HG02571 (cell line): ENCODE measurements around the gene TOLLIP.
"Not testable (repeated sequence)": the region's sequence is repeated elsewhere in the genome, so short reads cannot be mapped to it uniquely, and the experiment has no call there.

ENCODE experiments used
- ATAC-seq: cut with Tn5 transposase; IDR thresholded peaks from one replicate; pipeline ENCODE4 v1.9.1; 2021; ENCODE audit warnings: mild to moderate bottlenecking, moderate library complexity; ENCODE audit not compliant: unreplicated experiment

The TOLLIP gene

DNA sequence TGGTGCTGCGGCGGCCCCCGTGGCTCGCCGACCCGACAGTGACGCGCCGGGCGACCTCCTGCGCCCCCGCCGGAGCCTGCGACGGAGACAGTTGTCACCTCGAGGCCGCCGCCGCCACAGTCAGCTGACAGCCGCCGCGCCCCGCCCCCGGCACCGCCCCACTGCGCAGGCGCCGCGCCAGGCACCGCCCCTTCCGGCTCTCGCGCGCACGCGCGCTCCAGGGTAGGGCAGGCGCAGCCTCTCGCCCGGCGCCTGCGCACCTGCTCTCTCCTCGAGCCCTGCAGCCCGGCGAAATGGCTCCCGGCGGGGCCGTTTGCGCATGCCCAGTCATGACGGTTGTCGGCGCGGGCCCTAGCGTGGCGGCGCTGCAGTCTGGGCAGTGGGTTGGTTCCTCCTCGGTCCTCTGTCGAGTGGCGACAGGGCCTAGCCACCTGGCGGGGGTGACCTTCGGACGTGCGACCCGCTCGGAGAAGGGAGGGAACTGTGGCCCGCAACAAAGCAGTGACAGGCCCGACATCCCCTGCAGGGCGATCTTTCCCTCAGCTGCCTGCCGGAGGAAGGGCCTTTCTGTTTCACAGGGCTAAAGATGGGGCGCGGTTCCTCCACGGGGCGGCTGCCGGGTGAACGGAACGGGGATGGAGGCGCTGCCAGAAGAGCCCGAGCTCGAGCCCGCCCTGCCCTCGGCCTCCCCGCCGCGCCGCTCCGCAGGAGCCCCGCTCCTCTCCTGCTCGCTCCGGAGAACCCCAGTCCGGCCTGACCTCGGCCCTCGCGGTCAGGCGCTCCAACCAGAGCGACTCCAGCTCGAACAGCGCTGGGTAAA, at the start of gene TOLLIP:
Gene TOLLIP (minus strand): TSS at position 135 of the 820 bp plus-strand sequence. CDS start 134 bp downstream, at position 1.
- ATAC-seq: peak; percentile 71

DNA sequence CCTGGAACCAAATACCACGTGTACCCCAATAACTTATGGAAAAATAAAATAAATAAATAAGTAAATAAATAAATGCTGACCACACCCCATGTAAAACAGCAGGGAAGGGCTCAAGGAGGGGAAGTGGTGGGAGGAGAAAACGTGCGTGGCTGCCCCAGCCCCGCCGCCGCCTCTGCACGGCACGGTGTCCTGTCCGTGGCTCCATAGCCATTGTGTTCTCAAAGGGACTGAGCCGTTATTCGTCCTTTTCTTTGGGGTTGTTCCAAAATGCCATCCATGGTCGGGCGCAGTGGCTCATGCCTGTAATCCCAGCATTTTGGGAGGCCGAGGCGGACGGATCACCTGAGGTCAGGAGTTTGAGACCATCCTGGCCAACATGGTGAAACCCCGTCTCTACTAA, 49.5 kb upstream of the TOLLIP start:
- not testable (repeated sequence) for ATAC-seq

DNA sequence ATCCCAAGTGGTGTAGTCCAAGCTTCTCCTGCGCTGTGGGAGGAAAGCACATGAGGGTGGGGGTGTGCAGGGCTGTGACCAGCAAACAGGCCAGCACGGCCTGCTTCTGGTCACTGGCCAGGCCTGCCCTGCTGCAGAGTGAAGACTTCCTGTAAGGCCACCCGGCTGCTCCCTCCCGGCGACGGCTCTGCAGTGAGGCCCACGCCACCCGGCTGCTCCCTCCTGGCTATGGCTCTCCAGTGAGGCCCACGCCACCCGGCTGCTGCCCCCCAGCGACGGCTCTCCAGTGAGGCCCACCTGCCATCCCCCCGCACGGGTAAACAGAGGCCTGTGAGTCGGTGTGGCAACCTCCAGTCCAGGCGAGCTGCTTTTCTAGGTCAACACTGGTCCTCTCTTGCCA, 48.9 kb upstream of the TOLLIP start:
- no peak for ATAC-seq

DNA sequence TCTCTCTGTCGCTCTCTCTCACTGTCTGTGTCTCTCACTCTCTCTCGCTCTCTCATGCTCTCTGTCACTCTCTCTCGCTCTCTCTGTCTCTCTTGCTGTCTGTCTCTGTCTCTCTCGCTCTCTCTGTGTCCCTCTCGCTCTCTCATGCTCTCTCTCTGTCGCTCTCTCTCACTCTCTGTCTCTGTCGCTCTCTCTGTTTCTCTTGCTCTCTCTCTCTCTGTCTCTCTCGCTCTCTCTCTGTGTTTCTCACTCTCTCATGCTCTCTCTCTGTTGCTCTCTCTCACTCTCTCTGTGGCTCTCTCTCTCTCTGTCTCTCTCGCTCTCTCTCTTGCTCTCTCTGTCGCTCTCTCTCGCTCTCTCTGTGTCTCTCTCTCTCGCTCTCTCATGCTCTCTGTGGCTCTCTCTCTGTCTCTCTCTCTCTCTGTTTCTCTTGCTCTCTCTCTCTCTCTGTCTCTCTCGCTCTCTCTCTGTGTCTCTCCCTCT, 47.1 kb upstream of the TOLLIP start:
- no peak for ATAC-seq

DNA sequence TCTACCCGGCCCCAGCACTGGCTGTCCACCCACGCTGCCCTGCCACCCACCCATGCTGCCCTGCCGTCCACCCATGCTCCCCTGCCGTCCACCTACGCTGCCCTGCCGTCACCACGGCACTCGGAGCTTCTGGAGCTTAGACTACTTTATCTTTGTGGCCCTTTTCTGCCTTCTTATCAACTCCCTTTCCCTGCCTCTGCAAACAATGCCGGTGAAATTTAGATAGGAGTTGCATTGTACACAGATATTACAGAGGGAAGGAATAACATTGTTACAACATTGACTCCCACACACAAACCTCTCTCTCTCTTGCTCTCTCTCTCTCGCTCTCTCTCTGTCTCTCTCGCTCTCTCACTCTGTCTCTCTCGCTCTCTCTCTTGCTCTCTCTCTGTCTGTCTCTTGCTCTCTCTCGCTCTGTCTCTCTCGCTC, 46.6 kb upstream of the TOLLIP start:
- no peak for ATAC-seq

DNA sequence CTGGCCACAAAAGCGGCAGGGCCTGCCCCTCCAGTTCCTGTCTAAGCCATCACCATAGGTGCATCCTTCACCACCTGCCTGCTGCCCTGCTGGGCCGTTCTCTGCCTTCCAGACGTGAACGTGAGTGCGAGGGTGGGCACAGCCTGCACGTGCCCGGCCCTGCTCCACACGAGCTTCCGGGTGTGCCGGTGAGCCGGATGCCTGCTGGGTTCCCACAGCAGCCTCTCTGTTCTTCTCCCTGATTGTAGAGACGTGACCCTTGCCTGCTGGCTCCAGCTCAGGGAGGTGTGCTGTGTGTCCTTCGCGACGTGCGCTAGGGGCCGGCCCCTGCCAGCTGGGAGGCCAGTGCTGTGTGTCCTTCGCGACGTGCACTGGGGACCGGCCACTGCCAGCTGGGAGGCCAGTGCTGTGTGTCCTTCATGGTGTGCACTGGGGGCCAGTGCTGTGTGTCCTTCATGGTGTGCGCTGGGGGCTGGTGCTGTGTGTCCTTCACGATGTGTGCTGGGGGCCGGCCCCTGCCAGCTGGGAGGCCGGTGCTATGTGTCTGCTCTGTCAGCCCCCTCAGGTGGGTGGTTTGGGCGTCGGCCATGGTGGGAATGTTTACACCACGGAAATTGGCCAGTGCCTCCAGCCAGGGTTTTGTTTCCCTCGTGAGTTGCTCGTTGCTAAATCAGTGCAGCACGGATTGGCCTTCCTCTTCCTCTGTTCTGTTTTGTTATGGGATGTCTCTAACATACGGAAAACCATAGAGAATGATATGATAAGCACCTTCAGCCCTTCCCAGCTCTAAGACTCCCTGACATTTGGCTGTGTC, 44.9 kb upstream of the TOLLIP start:
- ATAC-seq: no peak

DNA sequence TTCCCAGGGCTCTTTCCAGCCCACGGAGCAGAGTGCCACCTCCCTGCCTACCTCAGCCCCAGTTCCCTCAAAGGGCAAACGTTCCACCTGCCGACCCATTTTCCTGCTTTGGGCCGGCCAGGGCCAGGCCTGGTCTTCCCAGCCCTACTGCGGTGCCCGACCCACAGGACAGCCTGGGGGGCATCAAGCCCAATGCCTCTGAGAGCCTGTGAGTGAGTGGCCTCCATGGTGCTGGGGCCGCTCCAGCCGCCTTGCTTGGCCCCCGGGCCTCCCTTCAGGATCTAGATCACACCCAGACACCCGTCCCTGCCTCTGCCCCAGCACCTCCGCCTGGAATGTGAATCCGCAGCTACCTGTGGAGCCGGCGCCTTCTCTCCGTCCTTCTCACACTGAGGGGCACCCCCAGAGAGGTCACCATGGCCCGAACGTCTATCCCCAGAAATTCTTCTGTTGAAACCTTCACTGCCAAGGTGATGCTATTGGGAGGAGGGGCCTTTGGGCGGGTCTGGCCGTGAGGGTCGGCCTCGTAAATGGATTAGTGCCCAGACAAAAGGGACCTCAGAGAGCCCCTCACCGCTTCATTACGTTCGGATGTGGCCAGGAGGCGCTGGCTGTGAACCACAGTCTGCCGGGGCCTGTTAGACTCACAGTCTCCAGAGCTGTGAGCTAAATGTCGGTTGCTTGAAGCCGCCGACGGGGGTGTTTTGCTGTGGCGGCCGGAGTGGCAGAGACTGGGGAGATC, 44.1 kb upstream of the TOLLIP start:
- no peak for ATAC-seq

DNA sequence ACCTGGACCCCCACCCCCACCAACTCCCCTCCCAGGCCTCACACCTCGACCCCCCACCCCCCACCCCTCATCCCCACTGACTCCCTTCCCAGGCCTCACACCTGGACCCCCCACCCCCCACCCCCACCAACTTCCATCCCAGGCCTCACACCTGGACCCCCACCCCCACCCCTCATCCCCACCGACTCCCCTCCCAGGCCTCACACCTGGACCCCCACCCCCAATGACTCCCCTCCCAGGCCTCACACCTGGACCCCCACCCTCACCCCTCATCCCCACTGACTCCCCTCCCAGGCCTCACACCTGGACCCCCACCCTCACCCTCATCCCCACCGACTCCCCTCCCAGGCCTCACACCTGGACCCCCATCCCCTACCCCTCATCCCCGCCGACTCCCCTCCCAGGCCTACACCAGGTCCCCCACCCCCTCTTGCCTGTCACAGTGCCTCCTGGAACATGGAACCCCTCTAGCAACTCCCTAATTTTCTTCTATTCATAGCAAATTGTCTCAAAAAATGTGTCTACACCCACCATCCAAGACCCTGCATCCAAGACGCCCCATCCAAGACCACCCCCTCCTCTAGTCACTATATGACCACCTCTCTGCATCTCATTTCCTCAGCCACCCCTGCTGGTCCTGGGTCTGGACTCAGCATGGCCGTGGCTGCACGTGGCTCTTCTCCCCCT, 43.4 kb upstream of the TOLLIP start:
- ATAC-seq: no peak

DNA sequence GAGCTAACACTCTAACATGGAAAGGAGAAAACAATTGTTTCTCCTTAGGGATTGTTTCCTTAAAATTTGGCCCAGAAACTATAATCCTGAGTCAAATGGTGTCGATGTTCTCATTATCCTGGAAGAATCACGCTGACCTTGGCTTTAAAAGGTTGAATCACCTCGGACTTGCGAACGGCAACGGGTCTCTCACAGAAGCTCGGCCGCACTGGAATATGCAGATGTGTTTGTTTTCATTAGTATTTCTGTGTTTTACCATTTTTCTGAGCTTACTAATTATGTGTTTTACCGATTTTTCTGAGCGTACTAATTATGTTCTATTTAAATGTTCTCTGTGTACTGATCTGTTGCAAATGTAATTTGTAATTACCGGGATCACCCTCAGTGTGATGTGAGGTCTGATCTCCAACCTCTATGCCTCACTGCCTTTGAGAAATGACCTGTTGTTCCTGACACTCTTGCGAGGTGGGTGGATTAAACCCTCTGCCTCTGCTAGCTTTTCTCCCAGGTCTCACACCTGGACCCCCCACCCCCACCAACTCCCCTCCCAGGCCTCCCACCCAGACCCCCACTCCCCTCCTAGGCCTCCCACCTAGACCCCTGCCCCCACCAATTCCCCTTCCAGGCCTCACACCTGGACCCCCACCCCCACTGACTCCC, 42.0 kb upstream of the TOLLIP start:
- ATAC-seq: no peak

DNA sequence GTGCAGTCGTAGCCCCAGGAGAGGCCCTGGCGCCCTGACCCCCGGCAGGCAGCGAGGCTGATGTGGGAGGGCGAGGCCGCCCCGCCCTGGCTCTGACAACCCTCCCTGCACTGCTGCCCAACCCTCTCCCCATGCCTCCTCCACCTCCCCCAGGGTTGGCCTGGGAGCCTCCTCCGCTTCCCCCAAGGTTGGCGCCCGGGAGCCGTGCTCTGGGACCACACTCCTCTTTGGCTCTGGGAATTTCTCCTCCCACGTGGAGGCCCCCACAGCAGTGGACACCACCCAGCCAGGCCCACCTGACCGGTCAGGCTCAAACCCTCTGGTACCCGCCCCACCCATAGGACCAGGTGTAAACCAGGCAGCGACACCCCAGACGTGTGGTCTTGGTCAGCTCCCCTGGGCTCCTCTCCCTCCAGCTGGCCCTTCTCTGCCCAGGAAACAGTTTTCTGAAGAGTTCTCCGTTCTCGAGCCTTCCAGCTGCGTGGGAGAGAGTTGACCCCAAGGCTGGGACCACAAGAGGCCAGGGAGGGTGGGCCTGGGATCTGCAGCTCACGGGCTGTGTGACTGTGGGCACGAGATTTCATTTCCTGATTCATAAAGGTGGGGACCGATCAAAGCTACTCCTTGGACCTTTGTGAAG, 40.8 kb upstream of the TOLLIP start:
- ATAC-seq: no peak

DNA sequence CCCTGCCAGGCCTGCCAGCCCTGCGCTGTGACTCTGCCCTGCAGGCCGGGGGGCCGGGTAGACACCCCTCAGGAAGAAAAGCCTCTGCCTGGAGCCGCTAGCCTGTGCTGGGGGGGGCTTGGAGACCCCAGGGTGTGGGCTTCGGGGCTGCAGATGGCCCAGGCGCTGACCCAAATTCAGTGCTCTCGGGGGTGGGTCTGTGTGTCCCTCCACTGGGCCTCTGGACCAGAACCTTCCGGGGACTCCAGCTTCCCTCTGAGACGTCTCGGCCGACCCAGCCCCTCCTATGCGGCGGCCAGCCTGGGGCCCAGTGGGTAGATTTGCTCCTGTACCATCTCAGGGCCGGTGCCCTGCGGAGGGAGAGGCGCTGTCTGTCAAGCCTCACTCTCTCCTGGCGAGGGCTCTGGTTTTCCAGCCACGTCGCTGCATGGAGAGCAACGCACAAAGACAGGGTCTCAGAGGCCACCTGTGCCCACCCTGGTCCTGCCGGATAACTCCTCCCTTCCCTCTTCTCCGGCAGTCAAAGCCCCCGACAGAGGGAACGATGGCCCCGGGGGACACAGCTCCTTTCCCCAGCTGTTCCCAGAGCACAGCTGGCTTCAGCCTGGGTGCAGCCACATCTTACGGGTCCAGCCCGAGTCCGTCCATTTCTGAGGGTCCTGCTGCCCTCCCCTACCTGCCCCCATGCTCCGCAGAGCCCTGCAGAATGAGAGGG, 40.1 kb upstream of the TOLLIP start:
- no peak for ATAC-seq

DNA sequence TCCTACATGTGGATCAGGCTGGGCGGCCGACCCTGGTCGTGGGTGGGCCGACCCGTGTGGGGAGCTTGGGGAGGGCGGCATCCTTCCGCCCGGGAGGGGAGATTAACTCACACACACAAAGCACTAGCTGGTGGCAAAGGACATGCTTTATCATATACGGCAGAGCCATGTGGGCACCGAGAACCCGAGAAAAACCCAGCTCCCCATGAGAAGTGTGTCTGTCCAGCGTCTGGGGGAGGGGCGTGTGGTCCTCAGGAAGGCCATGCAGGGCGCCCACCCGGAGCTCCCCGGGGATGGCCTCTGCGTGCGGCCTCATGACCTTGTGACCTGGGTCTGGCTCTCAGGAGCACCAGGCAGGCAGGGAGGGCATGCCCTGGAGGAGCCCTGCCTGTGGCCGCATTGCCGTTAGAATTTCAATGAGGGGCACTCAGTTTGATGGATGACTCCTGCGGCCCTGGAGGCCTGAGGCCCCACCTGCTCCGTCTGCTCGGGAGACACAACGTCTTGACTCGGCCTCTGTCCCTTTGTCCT, 39.4 kb upstream of the TOLLIP start:
- ATAC-seq: no peak

DNA sequence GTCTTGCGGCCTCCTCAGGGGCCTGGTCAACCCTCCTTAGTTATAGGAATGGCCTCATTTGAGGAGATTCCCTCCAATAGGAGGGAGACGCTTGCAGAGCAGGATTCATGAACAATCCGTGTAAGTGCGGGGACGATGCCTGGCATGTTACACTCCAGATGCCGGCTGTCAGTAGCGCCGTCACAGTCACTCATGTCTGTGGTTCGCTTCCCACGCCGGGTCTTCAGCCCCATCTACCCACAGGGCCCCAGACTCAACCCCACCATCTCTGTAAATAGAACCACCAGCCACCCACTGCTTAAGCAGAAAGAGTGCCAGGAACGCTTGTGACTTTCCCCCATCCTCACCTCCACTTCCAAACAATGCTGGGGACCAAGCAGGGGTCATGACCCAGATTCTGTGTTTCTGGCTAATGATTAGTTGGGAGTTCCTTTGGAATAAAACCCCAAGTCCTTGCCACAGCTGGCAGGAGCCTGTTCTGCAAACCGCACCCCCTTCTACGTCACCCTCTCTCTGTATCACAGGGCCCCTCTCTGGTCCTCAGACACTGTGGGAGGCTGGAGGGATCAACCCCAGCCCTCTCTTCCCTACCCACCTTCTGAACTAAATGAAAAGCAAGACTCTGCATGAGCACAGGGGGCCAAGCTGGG, 38.8 kb upstream of the TOLLIP start:
- ATAC-seq: no peak

DNA sequence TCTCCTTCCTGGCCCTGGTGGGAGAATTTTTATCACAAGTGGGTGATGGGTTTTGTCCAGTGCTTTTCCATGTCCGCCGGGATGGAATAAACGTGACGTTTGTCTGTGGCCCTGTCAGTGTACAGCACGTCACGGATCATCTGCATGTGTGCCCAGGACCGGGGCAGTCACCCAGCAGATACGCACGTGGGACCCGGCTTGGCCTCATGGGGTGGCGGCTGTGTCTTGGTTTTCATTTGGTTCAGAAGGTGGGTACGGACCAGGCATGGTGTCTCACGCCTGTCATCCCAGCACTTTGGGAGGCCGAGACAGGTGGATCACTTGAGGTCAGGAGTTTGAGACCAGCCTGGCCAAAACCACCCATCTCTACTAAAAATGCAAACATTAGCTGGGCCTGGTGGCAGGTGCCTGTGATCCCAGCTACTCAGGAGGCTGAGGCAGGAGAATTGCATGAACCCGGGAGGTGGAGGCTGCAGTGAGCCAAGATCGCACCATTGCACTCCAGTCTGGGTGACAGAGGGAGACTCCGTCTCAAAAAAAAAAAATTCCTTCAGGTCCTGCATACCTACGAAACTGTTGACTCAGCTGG, 38.1 kb upstream of the TOLLIP start:
- not testable (repeated sequence) for ATAC-seq

DNA sequence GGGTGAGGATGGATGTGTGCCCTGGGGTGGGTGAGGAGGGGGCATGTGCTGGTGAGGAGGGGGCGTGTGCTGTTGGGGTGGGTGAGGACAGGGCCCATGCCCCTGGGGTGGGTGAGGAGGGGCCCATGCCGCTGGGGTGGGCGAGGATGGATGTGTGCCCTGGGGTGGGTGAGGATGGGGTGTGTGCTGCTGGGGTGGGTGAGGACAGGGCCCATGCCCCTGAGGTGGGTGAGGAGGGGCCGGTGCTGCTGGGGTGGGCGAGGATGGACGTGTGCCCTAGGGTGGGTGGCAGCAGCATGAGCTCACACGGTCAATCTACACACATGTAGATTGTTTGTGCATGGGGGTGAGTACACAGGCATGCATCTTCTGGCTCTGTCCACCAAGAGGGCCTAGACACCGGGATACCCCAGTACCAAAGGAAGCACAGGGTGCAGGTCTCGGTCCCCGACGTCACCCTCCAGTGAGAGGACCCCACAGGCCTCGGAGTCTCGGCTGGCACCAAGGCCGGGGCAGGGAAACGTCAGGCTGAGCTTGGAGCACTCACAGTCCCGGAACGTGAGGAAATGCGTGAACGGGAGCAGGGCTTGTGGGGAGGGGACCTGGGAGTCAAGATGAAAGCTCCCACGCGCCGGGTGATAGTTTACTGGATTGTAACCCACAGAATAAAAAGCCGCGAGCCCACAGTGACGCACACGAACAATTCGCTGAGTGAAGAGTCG, 37.4 kb upstream of the TOLLIP start:
- no peak for ATAC-seq

DNA sequence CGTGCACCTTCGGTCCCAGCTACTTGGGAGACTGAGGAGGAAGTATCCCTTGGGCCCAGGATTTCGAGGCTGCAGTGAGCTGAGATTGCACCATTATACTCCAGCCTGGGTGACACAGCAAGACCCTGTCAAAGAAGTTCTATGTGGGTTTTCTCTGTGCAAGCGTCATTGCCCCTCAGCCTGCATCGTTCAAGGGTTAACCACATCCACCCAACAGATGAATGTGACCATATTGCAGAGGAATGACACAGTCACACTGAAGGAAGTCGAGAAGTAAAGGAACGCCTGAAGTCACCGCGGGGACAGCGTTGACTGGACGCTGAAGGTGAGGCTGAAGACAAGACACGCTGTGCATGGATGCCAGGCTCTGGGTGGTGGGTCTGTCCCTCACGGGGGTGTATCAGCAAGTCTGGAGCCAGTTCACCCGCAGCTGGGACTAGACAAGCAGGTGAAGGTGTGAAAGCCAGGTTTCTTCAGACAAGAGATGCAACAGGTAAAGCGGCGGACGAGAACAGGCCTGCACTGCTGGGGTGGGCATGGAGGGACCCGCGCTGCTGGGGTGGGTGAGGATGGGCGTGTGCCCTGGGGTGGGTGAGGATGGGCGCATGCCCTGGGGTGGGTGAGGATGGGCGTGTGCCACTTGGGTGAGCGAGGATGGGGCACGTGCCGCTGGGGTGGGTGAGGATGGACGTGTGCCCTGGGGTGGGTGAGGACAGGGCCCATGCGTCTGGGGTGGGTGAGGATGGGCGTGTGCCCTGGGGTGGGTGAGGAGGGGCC, 36.5 kb upstream of the TOLLIP start:
- ATAC-seq: no peak
